GM23338 (cell line): Measurements from ENCODE around the gene CRHR1. TPM values are rescaled to one million over a fixed set of nuclear protein-coding genes. Genes with fewer than 3 reads are reported as not detected.

Source experiments
- ATAC-seq: fragments of 200-7000 bp; cut with Tn5 transposase; 3 replicates; pipeline ENCODE4 v1.9.1; 2020
- DNase-seq: peaks from one replicate; pipeline ENCODE4 v3.0.0-alpha.2; 2015; ENCODE audit warnings: low spot score
- H2AFZ ChIP-seq: fragments of 200-600 bp; sonication (generic); 2 replicates; pipeline ENCODE4 v1.8.0; 2016; ENCODE audit warnings: antibody characterized with exemption, mild to moderate bottlenecking, moderate library complexity
- H3F3A ChIP-seq: fragments of 200-600 bp; sonication (generic); replicated peaks from 2 replicates; pipeline ENCODE4 v1.8.0; 2017; ENCODE audit warnings: antibody characterized with exemption, mixed run types, low read depth
- H3K27ac ChIP-seq: fragments of 200-600 bp; sonication (generic); 2 replicates; pipeline ENCODE4 v1.6.1; 2016; ENCODE audit warnings: low read depth
- H3K27me3 ChIP-seq: fragments of 200-600 bp; sonication (generic); 2 replicates; pipeline ENCODE4 v1.8.0; 2016; ENCODE audit warnings: mild to moderate bottlenecking, mixed run types, moderate library complexity; ENCODE audit not compliant: insufficient read depth
- H3K36me3 ChIP-seq: fragments of 200-600 bp; sonication (generic); 2 replicates; pipeline ENCODE4 v1.8.0; 2016; ENCODE audit warnings: mild to moderate bottlenecking; ENCODE audit not compliant: insufficient read depth
- H3K4me1 ChIP-seq: fragments of 200-600 bp; sonication (generic); 2 replicates; pipeline ENCODE4 v1.8.0; 2016; ENCODE audit warnings: mild to moderate bottlenecking, moderate library complexity; ENCODE audit not compliant: insufficient read depth
- H3K4me2 ChIP-seq: fragments of 200-600 bp; sonication (generic); 2 replicates; pipeline ENCODE4 v1.7.1; 2017; ENCODE audit warnings: mixed run types
- H3K4me3 ChIP-seq: fragments of 200-600 bp; sonication (generic); 2 replicates; pipeline ENCODE4 v1.6.1; 2016; ENCODE audit warnings: mixed run types
- H3K79me2 ChIP-seq: fragments of 200-600 bp; sonication (generic); replicated peaks from 2 replicates; pipeline ENCODE4 v1.8.0; 2017; ENCODE audit warnings: mild to moderate bottlenecking; ENCODE audit not compliant: insufficient read depth
- H3K9me2 ChIP-seq: fragments of 200-600 bp; sonication (generic); 2 replicates; pipeline ENCODE4 v1.8.0; 2017; ENCODE audit not compliant: insufficient read depth
- H4K20me1 ChIP-seq: fragments of 200-600 bp; sonication (generic); replicated peaks from 2 replicates; pipeline ENCODE4 v1.8.0; 2017; ENCODE audit warnings: mild to moderate bottlenecking; ENCODE audit not compliant: insufficient read depth
- H3K27ac Mint-ChIP-seq: 2 replicates; pipeline ENCODE4 v1.8.0; 2020; ENCODE audit warnings: inconsistent platforms, mild to moderate bottlenecking, moderate library complexity, mixed read lengths
- H3K27me3 Mint-ChIP-seq: 3 replicates; pipeline ENCODE4 v1.8.0; 2022; ENCODE audit warnings: low read depth, mild to moderate bottlenecking, moderate library complexity, mixed read lengths, inconsistent platforms; ENCODE audit not compliant: insufficient read depth, poor library complexity
- H3K36me3 Mint-ChIP-seq: 3 replicates; pipeline ENCODE4 v1.8.0; 2021; ENCODE audit warnings: low read depth, mild to moderate bottlenecking, inconsistent platforms, moderate library complexity, mixed read lengths
- H3K4me1 Mint-ChIP-seq: 3 replicates; pipeline ENCODE4 v1.8.0; 2020; ENCODE audit warnings: mild to moderate bottlenecking, inconsistent platforms, mixed read lengths
- H3K4me3 Mint-ChIP-seq: 3 replicates; pipeline ENCODE4 v1.8.0; 2021; ENCODE audit warnings: moderate library complexity, mild to moderate bottlenecking, inconsistent platforms, mixed read lengths
- H3K9me3 Mint-ChIP-seq: 3 replicates; pipeline ENCODE4 v1.8.0; 2020; ENCODE audit warnings: moderate library complexity, mild to moderate bottlenecking, inconsistent platforms, mixed read lengths
- CREB1 ChIP-seq: fragments of 250-450 bp; sonication (Bioruptor Pico); IDR thresholded peaks from 2 replicates; pipeline ENCODE4 v1.5.0; 2020; ENCODE audit warnings: low read depth, mild to moderate bottlenecking, moderate library complexity
- CTCF ChIP-seq, 2 experiments: fragments of 200-600 bp in 1 of 2; sonication (generic) in 1 of 2; conservative IDR thresholded peaks; 2 replicates each; pipeline versions ENCODE4 v1.5.1 to v1.6.1; 2016 to 2017; ENCODE audit warnings: antibody characterized with exemption in 2 of 2, low read depth in 2 of 2, mild to moderate bottlenecking in 2 of 2, moderate library complexity in 1 of 2
- EZH2 ChIP-seq: fragments of 200-600 bp; sonication (generic); IDR thresholded peaks from one replicate; pipeline ENCODE4 v1.8.0; 2017; ENCODE audit warnings: antibody characterized with exemption, mild to moderate bottlenecking, low read depth; ENCODE audit not compliant: unreplicated experiment
- EZH2phosphoT487 ChIP-seq: fragments of 200-600 bp; sonication (generic); IDR thresholded peaks from one replicate; pipeline ENCODE4 v1.8.1; 2018; ENCODE audit warnings: antibody characterized with exemption; ENCODE audit not compliant: unreplicated experiment
- NANOG ChIP-seq: IDR thresholded peaks from 2 replicates; pipeline ENCODE4 v1.6.1; 2016; ENCODE audit warnings: antibody characterized with exemption, borderline replicate concordance
- POLR2AphosphoS5 ChIP-seq: IDR thresholded peaks from 2 replicates; pipeline ENCODE4 v1.6.1; 2016; ENCODE audit warnings: antibody characterized with exemption, low read depth
- STAT1 ChIP-seq: IDR thresholded peaks from one replicate; pipeline ENCODE4 v1.6.1; 2016; ENCODE audit warnings: antibody characterized with exemption; ENCODE audit not compliant: unreplicated experiment
- ZNF114 ChIP-seq: fragments of 250-450 bp; sonication (Bioruptor Pico); IDR thresholded peaks from 2 replicates; pipeline ENCODE4 v1.5.0; 2020; ENCODE audit warnings: mild to moderate bottlenecking, moderate library complexity
- ZNF331 ChIP-seq: fragments of 250-450 bp; sonication (Bioruptor Pico); IDR thresholded peaks from 2 replicates; pipeline ENCODE4 v1.5.0; 2020; ENCODE audit warnings: low read depth, mild to moderate bottlenecking, moderate library complexity
- polyA plus RNA-seq: library from polyadenylated mRNA; unstranded; fragments of >200 nt; fragmentation: Nextera tagmentation; extraction: Ambion mirVana; gene quantifications from 2 replicates; pipeline ENCODE4 v1.2.1, GENCODE V29; 2016
- total RNA-seq: library from RNA; depleted of rRNA; stranded (reverse); fragments of >200 nt; shearing (Covaris generic); gene quantifications from 2 replicates; pipeline ENCODE4 v1.2.3, GENCODE V29; 2014
- TF ChIP-seq, protein P1 (sequence below): IDR thresholded peaks from 2 replicates; pipeline ENCODE4 v1.6.1; 2016; ENCODE audit warnings: antibody characterized with exemption
- TF ChIP-seq, protein P2 (sequence below): fragments of 250-450 bp; sonication (Bioruptor Pico); IDR thresholded peaks from 2 replicates; pipeline ENCODE4 v1.5.0; 2020; ENCODE audit warnings: mild to moderate bottlenecking, moderate library complexity

CRHR1 gene
- total and polyA plus RNA-seq, 2 experiments from 2014 or later, result 0.19 to 0.76 TPM

- TF ChIP-seq EZH2phosphoT487, result no peak
- TF ChIP-seq NANOG, result no peak
- no peak for TF ChIP-seq ZNF331 (CRISPR knock-in tag)
- no peak for TF ChIP-seq ZNF114 (CRISPR knock-in tag)
- TF ChIP-seq, protein P1, sequence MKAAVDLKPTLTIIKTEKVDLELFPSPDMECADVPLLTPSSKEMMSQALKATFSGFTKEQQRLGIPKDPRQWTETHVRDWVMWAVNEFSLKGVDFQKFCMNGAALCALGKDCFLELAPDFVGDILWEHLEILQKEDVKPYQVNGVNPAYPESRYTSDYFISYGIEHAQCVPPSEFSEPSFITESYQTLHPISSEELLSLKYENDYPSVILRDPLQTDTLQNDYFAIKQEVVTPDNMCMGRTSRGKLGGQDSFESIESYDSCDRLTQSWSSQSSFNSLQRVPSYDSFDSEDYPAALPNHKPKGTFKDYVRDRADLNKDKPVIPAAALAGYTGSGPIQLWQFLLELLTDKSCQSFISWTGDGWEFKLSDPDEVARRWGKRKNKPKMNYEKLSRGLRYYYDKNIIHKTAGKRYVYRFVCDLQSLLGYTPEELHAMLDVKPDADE, result no peak
- TF ChIP-seq CTCF (conservative IDR thresholded peaks at IDR 0.05; ENCODE audit: low read depth in 2 of 2), result no peak
- no peak for TF ChIP-seq POLR2AphosphoS5
Measured at GRCh38 chr17:45824901-45825492, 40.9 kb downstream of the CRHR1 start (continued).

GRCh38 chr17:45825792-45826191 is 41.7 kb downstream of the CRHR1 start:
- no peaks in the 10 kb centered on the region for H3K4me1 ChIP-seq
- H2AFZ ChIP-seq, result no peak overlapping the region
- Mint-ChIP-seq H3K4me3 (no peak overlapping the region), H3K36me3 (no peaks in the 10 kb centered on the region), H3K27ac (no peak overlapping the region), H3K9me3 (no peaks in the 10 kb centered on the region), H3K27me3 (peaks cover 20% of the 10 kb centered on the region), H3K4me1 (no peaks in the 10 kb centered on the region)
- no peaks in the 10 kb centered on the region for H4K20me1 ChIP-seq
- ATAC-seq (no peak), DNase-seq (no peak)
- H3K4me3 ChIP-seq, result no peak overlapping the region
- H3K36me3 ChIP-seq, result no peaks in the 10 kb centered on the region
- no peak overlapping the region for H3K27ac ChIP-seq
- no peak overlapping the region for H3K4me2 ChIP-seq
- no peaks in the 10 kb centered on the region for H3K9me2 ChIP-seq
- H3K27me3 ChIP-seq, result no peaks in the 10 kb centered on the region
- no peaks in the 10 kb centered on the region for H3F3A ChIP-seq
- no peaks in the 10 kb centered on the region for H3K79me2 ChIP-seq
- TF ChIP-seq ZNF114 (CRISPR knock-in tag) (no peak), EZH2 (no peak), EZH2phosphoT487 (no peak), CREB1 (CRISPR knock-in tag) (no peak), POLR2AphosphoS5 (no peak), NANOG (no peak), STAT1 (no peak), CTCF (conservative IDR thresholded peaks at IDR 0.05; ENCODE audit: low read depth in 2 of 2) (no peak)
- TF ChIP-seq, protein P2, sequence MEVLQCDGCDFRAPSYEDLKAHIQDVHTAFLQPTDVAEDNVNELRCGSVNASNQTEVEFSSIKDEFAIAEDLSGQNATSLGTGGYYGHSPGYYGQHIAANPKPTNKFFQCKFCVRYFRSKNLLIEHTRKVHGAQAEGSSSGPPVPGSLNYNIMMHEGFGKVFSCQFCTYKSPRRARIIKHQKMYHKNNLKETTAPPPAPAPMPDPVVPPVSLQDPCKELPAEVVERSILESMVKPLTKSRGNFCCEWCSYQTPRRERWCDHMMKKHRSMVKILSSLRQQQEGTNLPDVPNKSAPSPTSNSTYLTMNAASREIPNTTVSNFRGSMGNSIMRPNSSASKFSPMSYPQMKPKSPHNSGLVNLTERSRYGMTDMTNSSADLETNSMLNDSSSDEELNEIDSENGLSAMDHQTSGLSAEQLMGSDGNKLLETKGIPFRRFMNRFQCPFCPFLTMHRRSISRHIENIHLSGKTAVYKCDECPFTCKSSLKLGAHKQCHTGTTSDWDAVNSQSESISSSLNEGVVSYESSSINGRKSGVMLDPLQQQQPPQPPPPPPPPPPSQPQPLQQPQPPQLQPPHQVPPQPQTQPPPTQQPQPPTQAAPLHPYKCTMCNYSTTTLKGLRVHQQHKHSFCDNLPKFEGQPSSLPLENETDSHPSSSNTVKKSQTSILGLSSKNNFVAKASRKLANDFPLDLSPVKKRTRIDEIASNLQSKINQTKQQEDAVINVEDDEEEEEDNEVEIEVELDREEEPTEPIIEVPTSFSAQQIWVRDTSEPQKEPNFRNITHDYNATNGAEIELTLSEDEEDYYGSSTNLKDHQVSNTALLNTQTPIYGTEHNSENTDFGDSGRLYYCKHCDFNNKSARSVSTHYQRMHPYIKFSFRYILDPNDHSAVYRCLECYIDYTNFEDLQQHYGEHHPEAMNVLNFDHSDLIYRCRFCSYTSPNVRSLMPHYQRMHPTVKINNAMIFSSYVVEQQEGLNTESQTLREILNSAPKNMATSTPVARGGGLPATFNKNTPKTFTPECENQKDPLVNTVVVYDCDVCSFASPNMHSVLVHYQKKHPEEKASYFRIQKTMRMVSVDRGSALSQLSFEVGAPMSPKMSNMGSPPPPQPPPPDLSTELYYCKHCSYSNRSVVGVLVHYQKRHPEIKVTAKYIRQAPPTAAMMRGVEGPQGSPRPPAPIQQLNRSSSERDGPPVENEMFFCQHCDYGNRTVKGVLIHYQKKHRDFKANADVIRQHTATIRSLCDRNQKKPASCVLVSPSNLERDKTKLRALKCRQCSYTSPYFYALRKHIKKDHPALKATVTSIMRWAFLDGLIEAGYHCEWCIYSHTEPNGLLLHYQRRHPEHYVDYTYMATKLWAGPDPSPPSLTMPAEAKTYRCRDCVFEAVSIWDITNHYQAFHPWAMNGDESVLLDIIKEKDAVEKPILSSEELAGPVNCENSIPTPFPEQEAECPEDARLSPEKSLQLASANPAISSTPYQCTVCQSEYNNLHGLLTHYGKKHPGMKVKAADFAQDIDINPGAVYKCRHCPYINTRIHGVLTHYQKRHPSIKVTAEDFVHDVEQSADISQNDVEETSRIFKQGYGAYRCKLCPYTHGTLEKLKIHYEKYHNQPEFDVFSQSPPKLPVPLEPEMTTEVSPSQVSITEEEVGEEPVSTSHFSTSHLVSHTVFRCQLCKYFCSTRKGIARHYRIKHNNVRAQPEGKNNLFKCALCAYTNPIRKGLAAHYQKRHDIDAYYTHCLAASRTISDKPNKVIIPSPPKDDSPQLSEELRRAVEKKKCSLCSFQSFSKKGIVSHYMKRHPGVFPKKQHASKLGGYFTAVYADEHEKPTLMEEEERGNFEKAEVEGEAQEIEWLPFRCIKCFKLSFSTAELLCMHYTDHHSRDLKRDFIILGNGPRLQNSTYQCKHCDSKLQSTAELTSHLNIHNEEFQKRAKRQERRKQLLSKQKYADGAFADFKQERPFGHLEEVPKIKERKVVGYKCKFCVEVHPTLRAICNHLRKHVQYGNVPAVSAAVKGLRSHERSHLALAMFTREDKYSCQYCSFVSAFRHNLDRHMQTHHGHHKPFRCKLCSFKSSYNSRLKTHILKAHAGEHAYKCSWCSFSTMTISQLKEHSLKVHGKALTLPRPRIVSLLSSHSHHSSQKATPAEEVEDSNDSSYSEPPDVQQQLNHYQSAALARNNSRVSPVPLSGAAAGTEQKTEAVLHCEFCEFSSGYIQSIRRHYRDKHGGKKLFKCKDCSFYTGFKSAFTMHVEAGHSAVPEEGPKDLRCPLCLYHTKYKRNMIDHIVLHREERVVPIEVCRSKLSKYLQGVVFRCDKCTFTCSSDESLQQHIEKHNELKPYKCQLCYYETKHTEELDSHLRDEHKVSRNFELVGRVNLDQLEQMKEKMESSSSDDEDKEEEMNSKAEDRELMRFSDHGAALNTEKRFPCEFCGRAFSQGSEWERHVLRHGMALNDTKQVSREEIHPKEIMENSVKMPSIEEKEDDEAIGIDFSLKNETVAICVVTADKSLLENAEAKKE, result no peak
- TF ChIP-seq, protein P1, result no peak
